K562 (cell line): ENCODE data around the gene ZNF487. TPM values are rescaled to one million over a fixed set of nuclear protein-coding genes. Genes with fewer than 3 reads are reported as not detected.

Source experiments
- ARID2 ChIP-seq: fragments of 450-650 bp; IDR thresholded peaks from 2 replicates; pipeline ENCODE4 v1.6.1; 2017; ENCODE audit warnings: antibody characterized with exemption, mild to moderate bottlenecking
- BACH1 ChIP-seq: fragments of 200-800 bp; sonication (Bioruptor generic); IDR thresholded peaks from 2 replicates; pipeline ENCODE4 v1.6.1; 2016; ENCODE audit warnings: missing genetic modification characterization, missing compliant biosample characterization
- E2F3 ChIP-seq: fragments of 250-450 bp; sonication (Bioruptor Pico); IDR thresholded peaks from 2 replicates; pipeline ENCODE4 v1.4.0; 2020; ENCODE audit warnings: mild to moderate bottlenecking
- ETV5 ChIP-seq: sonication (generic); formaldehyde crosslinking; IDR thresholded peaks from 2 replicates; pipeline ENCODE4 v1.4.0; 2020; ENCODE audit warnings: low read depth, mild to moderate bottlenecking, missing genetic modification reagents
- ETV6 ChIP-seq, 3 experiments: fragments of 150-350 bp in 1 of 3; sonication (generic) in 1 of 3; formaldehyde crosslinking in 1 of 3; IDR thresholded peaks; 2 replicates each; pipeline versions ENCODE4 v1.6.1 to v1.8.0; 2014 to 2022; ENCODE audit warnings: borderline replicate concordance in 2 of 3, low read depth in 2 of 3, antibody characterized with exemption in 1 of 3, low read length in 1 of 3, mild to moderate bottlenecking in 1 of 3, missing genetic modification reagents in 1 of 3
- GABPB1 ChIP-seq: sonication (generic); formaldehyde crosslinking; IDR thresholded peaks from 2 replicates; pipeline ENCODE4 v1.8.0; 2022; ENCODE audit warnings: mild to moderate bottlenecking, missing genetic modification reagents
- HDAC3 ChIP-seq: fragments of 450-650 bp; IDR thresholded peaks from 2 replicates; pipeline ENCODE4 v1.6.1; 2018; ENCODE audit warnings: borderline replicate concordance, mild to moderate bottlenecking, moderate library complexity; ENCODE audit not compliant: partially characterized antibody
- HNRNPL ChIP-seq: fragments of 200-400 bp; formaldehyde crosslinking; IDR thresholded peaks from 2 replicates; pipeline ENCODE4 v1.6.1; 2017; ENCODE audit warnings: low read depth, mild to moderate bottlenecking, low read length
- MCM5 ChIP-seq: fragments of 450-650 bp; IDR thresholded peaks from 2 replicates; pipeline ENCODE4 v1.6.1; 2016; ENCODE audit warnings: low read depth
- MEF2D ChIP-seq: conservative IDR thresholded peaks from 2 replicates; pipeline ENCODE4 v1.6.1; 2016; ENCODE audit warnings: low read depth, missing genetic modification characterization, missing compliant biosample characterization
- MTF1 ChIP-seq: fragments of 250-450 bp; sonication (Bioruptor Pico); IDR thresholded peaks from 2 replicates; pipeline ENCODE4 v1.9.0; 2021; ENCODE audit warnings: moderate library complexity, mild to moderate bottlenecking, inconsistent platforms, borderline replicate concordance
- NCOA6 ChIP-seq: fragments of 450-650 bp; IDR thresholded peaks from 2 replicates; pipeline ENCODE4 v1.6.1; 2017; ENCODE audit warnings: mild to moderate bottlenecking
- PTRF ChIP-seq: fragments of 450-650 bp; IDR thresholded peaks from 2 replicates; pipeline ENCODE4 v1.6.1; 2016; ENCODE audit warnings: mild to moderate bottlenecking, missing genetic modification characterization, missing compliant biosample characterization
- RFX5 ChIP-seq: IDR thresholded peaks from 2 replicates; pipeline ENCODE4 v1.6.1; 2011; ENCODE audit warnings: low read depth, mild to moderate bottlenecking, improper control_type of control experiment, low read length
- RNF2 ChIP-seq: sonication (generic); IDR thresholded peaks from 2 replicates; pipeline ENCODE4 v1.6.1; 2016
- SAFB2 ChIP-seq: fragments of 200-400 bp; formaldehyde crosslinking; IDR thresholded peaks from 2 replicates; pipeline ENCODE4 v1.6.1; 2018; ENCODE audit warnings: borderline replicate concordance, low read length, low read depth, moderate library complexity; ENCODE audit not compliant: severe bottlenecking
- SMARCE1 ChIP-seq: fragments of 450-650 bp; IDR thresholded peaks from 2 replicates; pipeline ENCODE4 v1.7.1; 2016; ENCODE audit warnings: mild to moderate bottlenecking
- SNIP1 ChIP-seq: fragments of 450-650 bp; IDR thresholded peaks from 2 replicates; pipeline ENCODE4 v1.7.1; 2017; ENCODE audit warnings: low read depth, mild to moderate bottlenecking
- SOX6 ChIP-seq: fragments of 450-650 bp; IDR thresholded peaks from 2 replicates; pipeline ENCODE4 v1.6.1; 2014; ENCODE audit warnings: mild to moderate bottlenecking
- TAL1 ChIP-seq: fragments of 450-650 bp; IDR thresholded peaks from 2 replicates; pipeline ENCODE4 v1.6.1; 2016; ENCODE audit warnings: mild to moderate bottlenecking
- XRCC3 ChIP-seq: fragments of 450-650 bp; IDR thresholded peaks from 2 replicates; pipeline ENCODE4 v1.6.1; 2017; ENCODE audit warnings: mild to moderate bottlenecking, moderate library complexity
- ZNF140 ChIP-seq: fragments of 250-450 bp; sonication (Bioruptor Pico); IDR thresholded peaks from 2 replicates; pipeline ENCODE4 v1.8.0; 2021; ENCODE audit warnings: moderate library complexity, mild to moderate bottlenecking, inconsistent platforms
- ZNF146 ChIP-seq: IDR thresholded peaks from one replicate; pipeline ENCODE4 v1.6.1; 2018; ENCODE audit warnings: missing compliant biosample characterization; ENCODE audit not compliant: unreplicated experiment
- ZNF184 ChIP-seq: sonication (generic); formaldehyde crosslinking; IDR thresholded peaks from 2 replicates; pipeline ENCODE4 v1.5.0; 2020; ENCODE audit warnings: missing genetic modification reagents
- ZNF324 ChIP-seq: fragments of 250-450 bp; sonication (Bioruptor Pico); IDR thresholded peaks from 2 replicates; pipeline ENCODE4 v1.4.0; 2020; ENCODE audit warnings: mild to moderate bottlenecking
- ZNF507 ChIP-seq: conservative IDR thresholded peaks from 2 replicates; pipeline ENCODE4 v1.6.1; 2017; ENCODE audit warnings: missing genetic modification characterization, missing compliant biosample characterization
- ZSCAN32 ChIP-seq: fragments of 450-650 bp; formaldehyde crosslinking; IDR thresholded peaks from 2 replicates; pipeline ENCODE4 v1.4.0; 2020; ENCODE audit warnings: mild to moderate bottlenecking, moderate library complexity
- polyA plus RNA-seq, 8 experiments: library from polyadenylated mRNA; depleted of rRNA in 4 of 8; stranded (reverse) in 5 of 8; unstranded in 3 of 8; fragments of >200 nt; fragmentation: Nextera tagmentation in 2 of 8; fragmentation: Illumina TruSeq in 1 of 8; extraction: Ambion mirVana in 2 of 8; extraction: Trizol in 1 of 8; gene quantifications; 2 replicates each; pipeline versions ENCODE4 v1.2.1 to v1.2.3, GENCODE V29; 2011 to 2014; ENCODE audit warnings: inconsistent platforms in 1 of 8, missing spikeins in 1 of 8
- total RNA-seq, 7 experiments: library from RNA; depleted of rRNA in 6 of 7; stranded (reverse); fragments of >200 nt in 6 of 7; fragmentation: Illumina TruSeq in 2 of 7; extraction: Trizol in 2 of 7; gene quantifications; 2 replicates each; pipeline versions ENCODE4 v1.2.1 to v1.2.3, GENCODE V29; 2011 to 2021; ENCODE audit warnings: low replicate concordance in 1 of 7
- TF ChIP-seq, protein P1 (sequence below): fragments of 200-800 bp; sonication (Bioruptor generic); IDR thresholded peaks from 2 replicates; pipeline ENCODE4 v1.6.1; 2017; ENCODE audit warnings: missing genetic modification characterization, missing compliant biosample characterization
- TF ChIP-seq, protein P2 (sequence below): fragments of 450-650 bp; IDR thresholded peaks from 2 replicates; pipeline ENCODE4 v1.6.1; 2016; ENCODE audit warnings: antibody characterized with exemption

Gene ZNF487
- total and polyA plus RNA-seq, 9 of the 15 experiments (the other 6 are each of a cell fraction or from before 2014, with no cell fraction given), result 1.9 to 6.5 (median 4.2) TPM

DNA sequence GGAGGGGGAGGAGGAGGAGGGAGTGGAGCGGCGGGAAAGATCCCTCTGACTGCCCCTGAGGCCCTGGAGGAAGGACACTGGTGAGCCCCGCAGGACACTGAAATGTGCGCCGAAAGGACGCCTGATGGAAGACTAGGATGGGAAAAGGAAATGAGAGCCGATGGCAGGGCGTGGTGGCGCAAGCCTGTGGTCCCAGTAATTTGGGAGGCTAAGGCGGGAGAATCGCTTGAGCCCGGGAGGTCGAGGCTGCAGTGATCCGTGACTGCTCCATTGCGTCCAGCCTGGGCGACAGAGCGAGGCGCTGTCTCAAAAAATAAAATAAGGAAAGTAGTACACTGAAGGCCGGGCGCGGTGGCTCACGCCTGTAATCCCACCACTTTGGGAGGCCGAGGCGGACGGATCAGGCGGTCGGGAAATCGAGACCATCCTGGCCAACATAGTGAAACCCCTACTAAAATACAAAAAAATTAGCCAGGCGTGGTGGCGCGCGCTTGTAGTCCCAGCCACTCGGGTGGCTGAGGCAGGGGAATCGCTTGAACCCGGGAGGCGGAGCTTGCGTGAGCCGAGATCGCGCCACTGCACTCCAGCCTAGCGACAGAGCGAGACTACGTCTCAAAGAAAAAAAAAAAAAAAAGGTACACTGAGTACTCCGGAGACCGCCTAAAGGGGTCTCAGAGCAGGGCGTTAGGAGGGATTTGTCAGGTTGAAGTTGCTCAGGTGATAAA lies 27.4 kb upstream of the ZNF487 start (continued):
- no peak for TF ChIP-seq PTRF (tag)
- no peak for TF ChIP-seq ZNF140 (CRISPR knock-in tag)
- TF ChIP-seq ZNF146, result no peak
- no peak for TF ChIP-seq BACH1
- no peak for TF ChIP-seq ARID2
- no peak for TF ChIP-seq RNF2
- TF ChIP-seq NCOA6, result no peak
- no peak for TF ChIP-seq HNRNPL
- no peak for TF ChIP-seq SNIP1
- no peak for TF ChIP-seq ZNF184 (CRISPR knock-in tag)
- no peak for TF ChIP-seq SOX6
- no peak for TF ChIP-seq ZNF324 (CRISPR knock-in tag)
- no peak for TF ChIP-seq RFX5
- TF ChIP-seq MTF1 (CRISPR knock-in tag), result no peak
- TF ChIP-seq ZSCAN32 (CRISPR knock-in tag), result no peak
- no peak for TF ChIP-seq MCM5
- no peak for TF ChIP-seq MEF2D
- TF ChIP-seq HDAC3, result no peak
- TF ChIP-seq ETV6 (IDR thresholded peaks at IDR 0.05; ENCODE audit: borderline replicate concordance in 1 of 2, low read depth in 2 of 2, low read length in 1 of 2), result no peak
- TF ChIP-seq ETV6 (CRISPR knock-in tag; IDR thresholded peaks at IDR 0.05; ENCODE audit: borderline replicate concordance), result no peak
- no peak for TF ChIP-seq GABPB1
- TF ChIP-seq ZNF507 (tag), result no peak
- TF ChIP-seq, protein P1, sequence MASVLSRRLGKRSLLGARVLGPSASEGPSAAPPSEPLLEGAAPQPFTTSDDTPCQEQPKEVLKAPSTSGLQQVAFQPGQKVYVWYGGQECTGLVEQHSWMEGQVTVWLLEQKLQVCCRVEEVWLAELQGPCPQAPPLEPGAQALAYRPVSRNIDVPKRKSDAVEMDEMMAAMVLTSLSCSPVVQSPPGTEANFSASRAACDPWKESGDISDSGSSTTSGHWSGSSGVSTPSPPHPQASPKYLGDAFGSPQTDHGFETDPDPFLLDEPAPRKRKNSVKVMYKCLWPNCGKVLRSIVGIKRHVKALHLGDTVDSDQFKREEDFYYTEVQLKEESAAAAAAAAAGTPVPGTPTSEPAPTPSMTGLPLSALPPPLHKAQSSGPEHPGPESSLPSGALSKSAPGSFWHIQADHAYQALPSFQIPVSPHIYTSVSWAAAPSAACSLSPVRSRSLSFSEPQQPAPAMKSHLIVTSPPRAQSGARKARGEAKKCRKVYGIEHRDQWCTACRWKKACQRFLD (CRISPR knock-in tag), result no peak; the same call in 1 of the 2 replicates
- TF ChIP-seq XRCC3, result no peak
- no peak for TF ChIP-seq ETV5 (CRISPR knock-in tag)
- TF ChIP-seq, protein P2, sequence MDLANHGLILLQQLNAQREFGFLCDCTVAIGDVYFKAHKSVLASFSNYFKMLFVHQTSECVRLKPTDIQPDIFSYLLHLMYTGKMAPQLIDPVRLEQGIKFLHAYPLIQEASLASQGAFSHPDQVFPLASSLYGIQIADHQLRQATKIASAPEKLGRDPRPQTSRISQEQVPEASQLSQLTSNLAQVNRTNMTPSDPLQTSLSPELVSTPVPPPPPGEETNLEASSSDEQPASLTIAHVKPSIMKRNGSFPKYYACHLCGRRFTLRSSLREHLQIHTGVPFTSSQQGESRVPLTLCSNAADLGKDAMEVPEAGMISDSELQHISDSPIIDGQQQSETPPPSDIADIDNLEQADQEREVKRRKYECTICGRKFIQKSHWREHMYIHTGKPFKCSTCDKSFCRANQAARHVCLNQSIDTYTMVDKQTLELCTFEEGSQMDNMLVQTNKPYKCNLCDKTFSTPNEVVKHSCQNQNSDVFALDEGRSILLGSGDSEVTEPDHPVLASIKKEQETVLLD, result no peak; the same call in 1 of the 2 replicates
- no peak for TF ChIP-seq SAFB2
- no peak for TF ChIP-seq TAL1
- TF ChIP-seq E2F3, result peak; percentile 79; the same call in 1 of the 2 replicates
- peak; percentile 48 for TF ChIP-seq SMARCE1
